OCI-LY7 (cell line): ENCODE measurements around the gene BAIAP2L1. TPM values are rescaled to one million over a fixed set of nuclear protein-coding genes. Genes with fewer than 3 reads are reported as not detected.

ENCODE experiments used
- BruUV-seq: library from RNA; stranded (reverse); fragments of 400-500 nt; replicated peaks from 2 replicates; lab custom pipeline; 2021; lab: Mats Ljungman, UMichigan
- CTCF ChIA-PET: fragments of 300-600 bp; sonication (Branson Sonifier 250); formaldehyde crosslinking; loops from one replicate; lab custom pipeline; 2022; ENCODE audit warnings: antibody characterized with exemption; ENCODE audit not compliant: unreplicated experiment; lab: Charles Lee
- POLR2A ChIA-PET: fragments of 300-600 bp; sonication (Branson Sonifier 250); formaldehyde crosslinking; loops from one replicate; lab custom pipeline; 2022; ENCODE audit warnings: antibody characterized with exemption; lab: Charles Lee
- DNase-seq: peaks from one replicate; pipeline ENCODE4 v3.0.0-alpha.2; 2015; ENCODE audit warnings: low spot score
- H2AFZ ChIP-seq: fragments of 200-600 bp; sonication (generic), shearing (Covaris generic); 2 replicates; pipeline ENCODE4 v1.6.1; 2014; ENCODE audit warnings: mild to moderate bottlenecking, antibody characterized with exemption, low read length, moderate library complexity
- H3K27ac ChIP-seq: fragments of 200-600 bp; sonication (generic); 2 replicates; pipeline ENCODE4 v1.5.1; 2014; ENCODE audit warnings: mixed run types, low read depth, mild to moderate bottlenecking, moderate library complexity, low read length, inconsistent platforms; ENCODE audit not compliant: poor library complexity, severe bottlenecking
- H3K36me3 ChIP-seq: fragments of 200-600 bp; sonication (generic); 2 replicates; pipeline ENCODE4 v1.6.1; 2014; ENCODE audit warnings: mild to moderate bottlenecking, antibody characterized with exemption, low read length, moderate library complexity, mixed read lengths; ENCODE audit not compliant: insufficient read depth
- H3K4me1 ChIP-seq: fragments of 200-600 bp; sonication (generic); 2 replicates; pipeline ENCODE4 v1.5.1; 2014; ENCODE audit warnings: mild to moderate bottlenecking, low read length; ENCODE audit not compliant: insufficient read depth, poor library complexity, severe bottlenecking
- H3K4me2 ChIP-seq: fragments of 200-600 bp; sonication (generic); 2 replicates; pipeline ENCODE4 v1.6.1; 2014; ENCODE audit warnings: mild to moderate bottlenecking, low read length
- H3K4me3 ChIP-seq: fragments of 200-600 bp; sonication (generic); 2 replicates; pipeline ENCODE4 v1.5.1; 2014; ENCODE audit warnings: mild to moderate bottlenecking, low read depth, low read length; ENCODE audit not compliant: poor library complexity, severe bottlenecking
- H3K79me2 ChIP-seq: fragments of 200-600 bp; sonication (generic); 2 replicates; pipeline ENCODE4 v1.6.1; 2016; ENCODE audit warnings: low read depth, mild to moderate bottlenecking, low read length, moderate library complexity, mixed read lengths; ENCODE audit not compliant: insufficient read depth
- H3K9me2 ChIP-seq: fragments of 200-600 bp; sonication (generic); 2 replicates; pipeline ENCODE4 v1.6.1; 2016; ENCODE audit warnings: mild to moderate bottlenecking, low read length, mixed read lengths; ENCODE audit not compliant: insufficient read depth
- H3K9me3 ChIP-seq: fragments of 200-600 bp; sonication (generic); 2 replicates; pipeline ENCODE4 v1.6.1; 2014; ENCODE audit warnings: mild to moderate bottlenecking, mixed run types, low read length, mixed read lengths
- H4K20me1 ChIP-seq: fragments of 200-600 bp; sonication (generic); 2 replicates; pipeline ENCODE4 v1.6.1; 2014; ENCODE audit warnings: mild to moderate bottlenecking, antibody characterized with exemption, low read length, moderate library complexity, mixed read lengths; ENCODE audit not compliant: insufficient read depth
- CTCF ChIP-seq: fragments of 200-600 bp; sonication (generic); conservative IDR thresholded peaks from 2 replicates; pipeline ENCODE4 v1.5.1; 2014; ENCODE audit warnings: mild to moderate bottlenecking, antibody characterized with exemption, low read length, moderate library complexity, mixed read lengths
- EZH2phosphoT487 ChIP-seq: fragments of 200-600 bp; sonication (generic); IDR thresholded peaks from 2 replicates; pipeline ENCODE4 v1.6.1; 2018; ENCODE audit warnings: low read depth, borderline replicate concordance, mild to moderate bottlenecking, mixed run types, antibody characterized with exemption, low read length, moderate library complexity, mixed read lengths
- intact Hi-C: fragments of 100-400 bp; cut with micrococcal nuclease; formaldehyde crosslinking; loops from one replicate; pipeline ENCODE4 v1.10.0; 2022; ENCODE audit not compliant: unreplicated experiment
- total RNA-seq, 2 experiments: library from RNA; depleted of rRNA in 1 of 2; stranded (reverse); fragments of >200 nt in 1 of 2; shearing (Covaris generic) in 1 of 2; gene quantifications; 2 replicates each; pipeline ENCODE4 v1.2.3, GENCODE V29; 2014 to 2022

BAIAP2L1 gene
- total RNA-seq, 2 experiments from 2014 or later = not detected

- Histone ChIP-seq H3K4me2 (no peak overlapping the region), H3K27ac (no peak overlapping the region), H4K20me1 (no peaks in the 10 kb centered on the region), H3K79me2 (no peaks in the 10 kb centered on the region), H3K4me3 (no peak overlapping the region), H3K36me3 (no peaks in the 10 kb centered on the region), H3K4me1 (no peaks in the 10 kb centered on the region), H3K9me3 (no peaks in the 10 kb centered on the region), H3K9me2 (no peaks in the 10 kb centered on the region), H2AFZ (no peak overlapping the region)
- no peak for DNase-seq
- ChIA-PET CTCF (no interaction called here), POLR2A (no interaction called here)
- BruUV-seq = no TSS peak
- TF ChIP-seq EZH2phosphoT487 (no peak), CTCF (no peak)
- intact Hi-C loops = no loop called here
These were observed 69.9 kb downstream of the BAIAP2L1 start for GRCh38 chr7:98330926-98331529.

GRCh38 chr7:98329791-98330373, 71.0 kb downstream of the BAIAP2L1 start:
- ChIA-PET POLR2A (no interaction called here), CTCF (no interaction called here)
- Histone ChIP-seq H3K4me1 (no peaks in the 10 kb centered on the region), H3K4me3 (no peak overlapping the region), H3K27ac (no peak overlapping the region), H3K9me3 (no peaks in the 10 kb centered on the region), H4K20me1 (no peaks in the 10 kb centered on the region), H3K79me2 (no peaks in the 10 kb centered on the region), H3K9me2 (no peaks in the 10 kb centered on the region), H2AFZ (no peak overlapping the region), H3K4me2 (no peak overlapping the region), H3K36me3 (no peaks in the 10 kb centered on the region)
- no peak for TF ChIP-seq EZH2phosphoT487
- TF ChIP-seq CTCF = no peak
- no TSS peak for BruUV-seq
- DNase-seq = no peak
- intact Hi-C loops = no loop called here

GRCh38 chr7:98329100-98329790, 71.6 kb downstream of the BAIAP2L1 start:
- ChIA-PET CTCF (no interaction called here), POLR2A (no interaction called here)
- DNase-seq = no peak
- Histone ChIP-seq H3K27ac (no peak overlapping the region), H3K79me2 (no peaks in the 10 kb centered on the region), H4K20me1 (no peaks in the 10 kb centered on the region), H3K4me2 (no peak overlapping the region), H3K9me2 (no peaks in the 10 kb centered on the region), H3K4me3 (no peak overlapping the region), H3K36me3 (no peaks in the 10 kb centered on the region), H3K4me1 (no peaks in the 10 kb centered on the region), H3K9me3 (no peaks in the 10 kb centered on the region), H2AFZ (no peak overlapping the region)
- intact Hi-C loops = no loop called here
- TF ChIP-seq EZH2phosphoT487 = no peak
- BruUV-seq = no TSS peak
